Measurements from ENCODE around the gene ZNF516.

Gene ZNF516

GRCh38 chr18:76416911-76417310 is 78.1 kb downstream of the ZNF516 start:
- TF ChIP-seq BACH2 (CRISPR knock-in tag; IDR thresholded peaks at IDR 0.05; ENCODE audit: borderline replicate concordance) (no peak), ZNF565 (CRISPR knock-in tag; conservative IDR thresholded peaks at IDR 0.05; ENCODE audit: low read depth) (no peak), OSR1 (CRISPR knock-in tag; IDR thresholded peaks at IDR 0.05) (no peak), ZNF8 (CRISPR knock-in tag; IDR thresholded peaks at IDR 0.05) (no peak), ZC3H10 (CRISPR knock-in tag; IDR thresholded peaks at IDR 0.05) (no peak), ISL1 (CRISPR knock-in tag; IDR thresholded peaks at IDR 0.05) (no peak), GLIS3 (CRISPR knock-in tag; IDR thresholded peaks at IDR 0.05) (no peak), PATZ1 (CRISPR knock-in tag; IDR thresholded peaks at IDR 0.05; ENCODE audit: borderline replicate concordance) (no peak), SNAI2 (CRISPR knock-in tag; IDR thresholded peaks at IDR 0.05) (no peak), ESRRG (CRISPR knock-in tag; IDR thresholded peaks at IDR 0.05) (no peak), ZFP30 (CRISPR knock-in tag; IDR thresholded peaks at IDR 0.05) (no peak), TSHZ2 (CRISPR knock-in tag; IDR thresholded peaks at IDR 0.05) (no peak), ARNTL (CRISPR knock-in tag; IDR thresholded peaks at IDR 0.05; ENCODE audit: borderline replicate concordance, low read depth) (no peak), CREB5 (CRISPR knock-in tag; IDR thresholded peaks at IDR 0.05; ENCODE audit: low read depth) (no peak), RARB (CRISPR knock-in tag; IDR thresholded peaks at IDR 0.05) (no peak), TOX (CRISPR knock-in tag; IDR thresholded peaks at IDR 0.05; ENCODE audit: borderline replicate concordance) (no peak), CSRNP3 (CRISPR knock-in tag; IDR thresholded peaks at IDR 0.05) (no peak), ZNF70 (CRISPR knock-in tag; IDR thresholded peaks at IDR 0.05) (no peak), PPARA (CRISPR knock-in tag; IDR thresholded peaks at IDR 0.05; ENCODE audit: borderline replicate concordance) (no peak)
- no peak for ATAC-seq

GRCh38 chr18:76414936-76415621 is 80.0 kb downstream of the ZNF516 start:
- no peak for ATAC-seq
- TF ChIP-seq PATZ1 (CRISPR knock-in tag; IDR thresholded peaks at IDR 0.05; ENCODE audit: borderline replicate concordance) (no peak), ZNF565 (CRISPR knock-in tag; conservative IDR thresholded peaks at IDR 0.05; ENCODE audit: low read depth) (no peak), PPARA (CRISPR knock-in tag; IDR thresholded peaks at IDR 0.05; ENCODE audit: borderline replicate concordance) (no peak)

- no peak for ATAC-seq
- no peak for TF ChIP-seq ZFP3 (CRISPR knock-in tag; IDR thresholded peaks at IDR 0.05)
- no peak for TF ChIP-seq TOX (CRISPR knock-in tag; IDR thresholded peaks at IDR 0.05; ENCODE audit: borderline replicate concordance)
- no peak for TF ChIP-seq PATZ1 (CRISPR knock-in tag; IDR thresholded peaks at IDR 0.05; ENCODE audit: borderline replicate concordance)
- TF ChIP-seq TCF4 (CRISPR knock-in tag; IDR thresholded peaks at IDR 0.05; ENCODE audit: borderline replicate concordance) = no peak
- TF ChIP-seq ARNTL (CRISPR knock-in tag; IDR thresholded peaks at IDR 0.05; ENCODE audit: borderline replicate concordance, low read depth) = no peak
- no peak for TF ChIP-seq SNAI2 (CRISPR knock-in tag; IDR thresholded peaks at IDR 0.05)
These were observed 82.0 kb downstream of the ZNF516 start for GRCh38 chr18:76412818-76413565.
